SK-N-SH (cell line): ENCODE data around the gene LPXN. TPM values are rescaled to one million over a fixed set of nuclear protein-coding genes. Genes with fewer than 3 reads are reported as not detected.

Source experiments
- CTCF ChIA-PET: fragments of 300-600, 350-600 bp; formaldehyde crosslinking; extraction: SDS; loops from one replicate; lab custom pipeline; 2021; lab: Yijun Ruan, JAX
- POLR2A ChIA-PET: fragments of 350-600 bp; sonication (Branson Sonifier 250); formaldehyde crosslinking; extraction: SDS; loops from one replicate; lab custom pipeline; 2020; ENCODE audit warnings: antibody characterized with exemption, inconsistent platforms; lab: Yijun Ruan, JAX
- DNase-seq: peaks from one replicate; pipeline ENCODE4 v3.0.0; 2012
- H2AFZ ChIP-seq: fragments of 200-600 bp; sonication (generic); 2 replicates; pipeline ENCODE4 v1.8.1; 2016; ENCODE audit warnings: antibody characterized with exemption, mild to moderate bottlenecking, low read depth
- H3F3A ChIP-seq: fragments of 200-600 bp; sonication (generic); replicated peaks from 2 replicates; pipeline ENCODE3; 2016; ENCODE audit warnings: antibody characterized with exemption, mild to moderate bottlenecking; ENCODE audit not compliant: insufficient read depth
- H3K27ac ChIP-seq, 2 experiments: fragments of 200-500 bp in 1 of 2; fragments of 200-600 bp in 1 of 2; sonication (Bioruptor generic) in 1 of 2; sonication (generic), shearing (Covaris generic) in 1 of 2; 2 replicates each; pipeline versions ENCODE4 v1.5.1 to v1.6.1; 2014 to 2016; ENCODE audit warnings: low read depth in 2 of 2, inconsistent platforms in 1 of 2, low read length in 1 of 2, mild to moderate bottlenecking in 1 of 2, mixed read lengths in 1 of 2
- H3K27me3 ChIP-seq: fragments of 200-600 bp; sonication (generic), shearing (Covaris generic); 2 replicates; pipeline ENCODE4 v1.6.1; 2016; ENCODE audit warnings: mixed run types; ENCODE audit not compliant: insufficient read depth
- H3K36me3 ChIP-seq, 2 experiments: fragments of 200-500 bp in 1 of 2; fragments of 200-600 bp in 1 of 2; sonication (Bioruptor generic) in 1 of 2; sonication (generic) in 1 of 2; replicated peaks in 1 of 2; 2 replicates each; pipeline versions ENCODE3 to v1.5.1; 2014 to 2016; ENCODE audit warnings: low read length in 1 of 2, mild to moderate bottlenecking in 1 of 2; ENCODE audit not compliant: insufficient read depth in 2 of 2, control insufficient read depth in 1 of 2
- H3K4me1 ChIP-seq, 2 experiments: fragments of 200-500 bp in 1 of 2; fragments of 200-600 bp in 1 of 2; sonication (Bioruptor generic) in 1 of 2; sonication (generic), shearing (Covaris generic) in 1 of 2; 2 replicates each; pipeline versions ENCODE4 v1.5.1 to v1.6.1; 2014 to 2016; ENCODE audit warnings: low read depth in 1 of 2, low read length in 1 of 2, mixed run types in 1 of 2; ENCODE audit not compliant: insufficient read depth in 2 of 2, control insufficient read depth in 1 of 2
- H3K4me2 ChIP-seq: fragments of 200-600 bp; sonication (generic), shearing (Covaris generic); 2 replicates; pipeline ENCODE4 v1.6.1; 2017; ENCODE audit warnings: mixed run types
- H3K4me3 ChIP-seq, 2 experiments: fragments of 200-500 bp in 1 of 2; fragments of 200-600 bp in 1 of 2; sonication (Bioruptor generic) in 1 of 2; sonication (generic), shearing (Covaris generic) in 1 of 2; 2 replicates each; pipeline versions ENCODE4 v1.5.1 to v1.8.1; 2014 to 2016; ENCODE audit warnings: low read depth in 2 of 2, inconsistent platforms in 1 of 2, low read length in 1 of 2, mild to moderate bottlenecking in 1 of 2, mixed read lengths in 1 of 2, moderate library complexity in 1 of 2
- H3K79me2 ChIP-seq: fragments of 200-600 bp; sonication (generic); 2 replicates; pipeline ENCODE4 v1.8.1; 2017; ENCODE audit warnings: mild to moderate bottlenecking; ENCODE audit not compliant: insufficient read depth
- H3K9ac ChIP-seq: fragments of 200-600 bp; sonication (generic); 2 replicates; pipeline ENCODE4 v1.6.1; 2017; ENCODE audit warnings: mixed run types
- H3K9me2 ChIP-seq: fragments of 200-600 bp; sonication (generic); 2 replicates; pipeline ENCODE4 v1.6.1; 2017; ENCODE audit warnings: mixed run types
- H3K9me3 ChIP-seq: fragments of 200-600 bp; sonication (generic); 2 replicates; pipeline ENCODE4 v1.6.1; 2017; ENCODE audit warnings: mixed run types, mild to moderate bottlenecking, moderate library complexity
- H4K20me1 ChIP-seq: fragments of 200-600 bp; sonication (generic); 2 replicates; pipeline ENCODE4 v1.6.1; 2017; ENCODE audit warnings: mild to moderate bottlenecking, mixed run types; ENCODE audit not compliant: insufficient read depth
- CHD2 ChIP-seq: fragments of 150-350 bp; IDR thresholded peaks from 2 replicates; pipeline ENCODE4 v1.6.1; 2018; ENCODE audit warnings: low read length; ENCODE audit not compliant: partially characterized antibody
- EP300 ChIP-seq, 2 experiments: IDR thresholded peaks; 2 replicates each; pipeline versions ENCODE4 v1.4.0 to v1.6.1; 2012; ENCODE audit warnings: borderline replicate concordance in 1 of 2, low read depth in 1 of 2, low read length in 1 of 2
- EZH2phosphoT487 ChIP-seq: fragments of 200-600 bp; sonication (generic); IDR thresholded peaks from 2 replicates; pipeline ENCODE4 v1.6.1; 2017; ENCODE audit warnings: low read depth, mixed run types, mild to moderate bottlenecking, antibody characterized with exemption, moderate library complexity, borderline replicate concordance
- FOXJ3 ChIP-seq: sonication (generic); formaldehyde crosslinking; IDR thresholded peaks from 2 replicates; pipeline ENCODE4 v1.5.1; 2020; ENCODE audit warnings: mild to moderate bottlenecking, missing genetic modification reagents
- FOXM1 ChIP-seq: IDR thresholded peaks from 2 replicates; pipeline ENCODE4 v1.4.0; 2012; ENCODE audit warnings: low read depth, mild to moderate bottlenecking
- JUND ChIP-seq: IDR thresholded peaks from 2 replicates; pipeline ENCODE4 v1.4.0; 2012
- POLR2AphosphoS5 ChIP-seq: IDR thresholded peaks from 2 replicates; pipeline ENCODE4 v1.6.1; 2012; ENCODE audit warnings: low read depth, low read length
- RAD21 ChIP-seq: IDR thresholded peaks from 2 replicates; pipeline ENCODE4 v1.6.1; 2012; ENCODE audit warnings: mild to moderate bottlenecking, low read length
- RCOR1 ChIP-seq: fragments of 150-350 bp; IDR thresholded peaks from 2 replicates; pipeline ENCODE4 v1.6.1; 2017; ENCODE audit warnings: antibody characterized with exemption, low read length
- RXRA ChIP-seq: IDR thresholded peaks from 2 replicates; pipeline ENCODE4 v1.4.0; 2012; ENCODE audit warnings: low read depth, mild to moderate bottlenecking, borderline replicate concordance
- SIN3A ChIP-seq: IDR thresholded peaks from 2 replicates; pipeline ENCODE4 v1.6.1; 2012; ENCODE audit warnings: low read depth, mild to moderate bottlenecking, low read length, moderate library complexity, borderline replicate concordance
- TCF12 ChIP-seq: IDR thresholded peaks from 2 replicates; pipeline ENCODE4 v1.4.0; 2012
- TEAD4 ChIP-seq: IDR thresholded peaks from 2 replicates; pipeline ENCODE4 v1.4.0; 2012; ENCODE audit warnings: mild to moderate bottlenecking, borderline replicate concordance; ENCODE audit not compliant: insufficient read depth
- polyA plus RNA-seq, 3 experiments: library from polyadenylated mRNA; depleted of rRNA; stranded (reverse); fragments of >200 nt; gene quantifications; 2 replicates each; pipeline ENCODE4 v1.2.3, GENCODE V29; 2012
- TF ChIP-seq, protein P1 (sequence below): IDR thresholded peaks from 2 replicates; pipeline ENCODE4 v1.6.1; 2012; ENCODE audit warnings: mild to moderate bottlenecking, low read depth, low read length, moderate library complexity
- TF ChIP-seq, protein P2 (sequence below): IDR thresholded peaks from 2 replicates; pipeline ENCODE4; 2012
- TF ChIP-seq, protein P3 (sequence below): IDR thresholded peaks from 2 replicates; pipeline ENCODE4 v1.4.0; 2012; ENCODE audit warnings: low read depth, borderline replicate concordance

Gene LPXN
- polyA plus RNA-seq, 1 of the 3 experiments (the other 2 are of a cell fraction): 4.4 TPM

DNA sequence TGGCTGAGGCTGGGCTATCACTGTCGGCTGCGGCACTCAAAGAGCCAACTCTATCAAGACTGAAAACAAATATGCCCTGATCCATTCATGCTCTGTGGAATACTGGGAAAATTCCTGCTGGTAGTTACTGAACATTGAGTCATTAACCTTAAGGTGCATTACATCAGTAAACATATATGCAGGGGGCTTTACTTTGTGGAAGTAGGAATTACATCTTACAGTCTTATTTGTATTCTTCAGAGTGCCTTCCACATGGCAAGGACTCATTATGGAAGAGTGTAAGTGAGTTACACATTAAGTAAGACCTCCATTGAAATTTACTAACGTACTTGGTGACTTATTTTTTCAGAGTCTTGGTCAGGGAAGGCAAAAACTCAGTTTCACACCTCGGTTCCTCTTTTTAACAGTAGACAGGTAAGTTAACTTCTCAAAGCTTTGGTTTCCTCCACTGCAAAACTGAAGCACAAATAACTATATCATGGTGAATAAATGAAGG is 72.2 kb downstream of the LPXN start (continued):
- TF ChIP-seq, protein P1, sequence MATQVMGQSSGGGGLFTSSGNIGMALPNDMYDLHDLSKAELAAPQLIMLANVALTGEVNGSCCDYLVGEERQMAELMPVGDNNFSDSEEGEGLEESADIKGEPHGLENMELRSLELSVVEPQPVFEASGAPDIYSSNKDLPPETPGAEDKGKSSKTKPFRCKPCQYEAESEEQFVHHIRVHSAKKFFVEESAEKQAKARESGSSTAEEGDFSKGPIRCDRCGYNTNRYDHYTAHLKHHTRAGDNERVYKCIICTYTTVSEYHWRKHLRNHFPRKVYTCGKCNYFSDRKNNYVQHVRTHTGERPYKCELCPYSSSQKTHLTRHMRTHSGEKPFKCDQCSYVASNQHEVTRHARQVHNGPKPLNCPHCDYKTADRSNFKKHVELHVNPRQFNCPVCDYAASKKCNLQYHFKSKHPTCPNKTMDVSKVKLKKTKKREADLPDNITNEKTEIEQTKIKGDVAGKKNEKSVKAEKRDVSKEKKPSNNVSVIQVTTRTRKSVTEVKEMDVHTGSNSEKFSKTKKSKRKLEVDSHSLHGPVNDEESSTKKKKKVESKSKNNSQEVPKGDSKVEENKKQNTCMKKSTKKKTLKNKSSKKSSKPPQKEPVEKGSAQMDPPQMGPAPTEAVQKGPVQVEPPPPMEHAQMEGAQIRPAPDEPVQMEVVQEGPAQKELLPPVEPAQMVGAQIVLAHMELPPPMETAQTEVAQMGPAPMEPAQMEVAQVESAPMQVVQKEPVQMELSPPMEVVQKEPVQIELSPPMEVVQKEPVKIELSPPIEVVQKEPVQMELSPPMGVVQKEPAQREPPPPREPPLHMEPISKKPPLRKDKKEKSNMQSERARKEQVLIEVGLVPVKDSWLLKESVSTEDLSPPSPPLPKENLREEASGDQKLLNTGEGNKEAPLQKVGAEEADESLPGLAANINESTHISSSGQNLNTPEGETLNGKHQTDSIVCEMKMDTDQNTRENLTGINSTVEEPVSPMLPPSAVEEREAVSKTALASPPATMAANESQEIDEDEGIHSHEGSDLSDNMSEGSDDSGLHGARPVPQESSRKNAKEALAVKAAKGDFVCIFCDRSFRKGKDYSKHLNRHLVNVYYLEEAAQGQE: no peak
- TF ChIP-seq, protein P2, sequence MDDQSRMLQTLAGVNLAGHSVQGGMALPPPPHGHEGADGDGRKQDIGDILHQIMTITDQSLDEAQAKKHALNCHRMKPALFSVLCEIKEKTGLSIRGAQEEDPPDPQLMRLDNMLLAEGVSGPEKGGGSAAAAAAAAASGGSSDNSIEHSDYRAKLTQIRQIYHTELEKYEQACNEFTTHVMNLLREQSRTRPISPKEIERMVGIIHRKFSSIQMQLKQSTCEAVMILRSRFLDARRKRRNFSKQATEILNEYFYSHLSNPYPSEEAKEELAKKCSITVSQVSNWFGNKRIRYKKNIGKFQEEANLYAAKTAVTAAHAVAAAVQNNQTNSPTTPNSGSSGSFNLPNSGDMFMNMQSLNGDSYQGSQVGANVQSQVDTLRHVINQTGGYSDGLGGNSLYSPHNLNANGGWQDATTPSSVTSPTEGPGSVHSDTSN: no peak
- TF ChIP-seq TEAD4: no peak
- no peak for TF ChIP-seq RAD21
- TF ChIP-seq POLR2AphosphoS5: no peak
- TF ChIP-seq CHD2: no peak
- no peak for TF ChIP-seq EP300 (IDR thresholded peaks at IDR 0.05; ENCODE audit: borderline replicate concordance in 1 of 2, low read depth in 1 of 2, low read length in 1 of 2)
- no peak for TF ChIP-seq RCOR1
- no peak for TF ChIP-seq EZH2phosphoT487
- TF ChIP-seq FOXM1: no peak
- TF ChIP-seq FOXJ3 (CRISPR knock-in tag): no peak
- TF ChIP-seq, all 33 proteins: peak for 0

DNA sequence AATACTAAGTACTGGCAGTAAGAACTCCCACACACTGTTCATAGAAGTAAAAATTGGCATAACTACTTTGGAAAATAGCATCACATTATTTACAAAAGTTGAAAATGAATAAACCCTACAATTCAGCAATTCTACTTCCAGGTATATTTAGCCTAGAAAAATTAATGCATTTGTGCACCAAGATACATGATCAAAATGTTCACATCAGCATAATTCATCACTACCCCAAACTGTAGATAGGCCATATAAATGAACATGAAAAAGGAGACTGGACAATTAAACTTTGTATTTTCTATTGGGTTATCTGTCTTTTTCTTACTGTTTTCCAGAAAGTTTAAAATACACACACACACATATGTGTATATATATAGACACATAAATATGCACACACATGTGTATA is 73.7 kb downstream of the LPXN start:
- ChIA-PET CTCF (no interaction called here), POLR2A (no interaction called here)
- Histone ChIP-seq H3K4me2 (no peak overlapping the region), H2AFZ (no peak overlapping the region), H3F3A (no peaks in the 10 kb centered on the region), H3K79me2 (no peaks in the 10 kb centered on the region), H3K9me2 (no peaks in the 10 kb centered on the region), H3K27ac (no peak overlapping the region), H3K36me3 (no peaks in the 10 kb centered on the region), H3K4me3 (no peak overlapping the region), H3K9ac (no peak overlapping the region), H3K9me3 (no peaks in the 10 kb centered on the region), H3K4me1 (no peaks in the 10 kb centered on the region), H3K27me3 (no peaks in the 10 kb centered on the region), H4K20me1 (no peaks in the 10 kb centered on the region)
- DNase-seq: no peak
- TF ChIP-seq FOXJ3 (CRISPR knock-in tag): no peak
- no peak for TF ChIP-seq JUND
- no peak for TF ChIP-seq RXRA
- no peak for TF ChIP-seq RCOR1
- no peak for TF ChIP-seq FOXM1
- TF ChIP-seq, protein P3, sequence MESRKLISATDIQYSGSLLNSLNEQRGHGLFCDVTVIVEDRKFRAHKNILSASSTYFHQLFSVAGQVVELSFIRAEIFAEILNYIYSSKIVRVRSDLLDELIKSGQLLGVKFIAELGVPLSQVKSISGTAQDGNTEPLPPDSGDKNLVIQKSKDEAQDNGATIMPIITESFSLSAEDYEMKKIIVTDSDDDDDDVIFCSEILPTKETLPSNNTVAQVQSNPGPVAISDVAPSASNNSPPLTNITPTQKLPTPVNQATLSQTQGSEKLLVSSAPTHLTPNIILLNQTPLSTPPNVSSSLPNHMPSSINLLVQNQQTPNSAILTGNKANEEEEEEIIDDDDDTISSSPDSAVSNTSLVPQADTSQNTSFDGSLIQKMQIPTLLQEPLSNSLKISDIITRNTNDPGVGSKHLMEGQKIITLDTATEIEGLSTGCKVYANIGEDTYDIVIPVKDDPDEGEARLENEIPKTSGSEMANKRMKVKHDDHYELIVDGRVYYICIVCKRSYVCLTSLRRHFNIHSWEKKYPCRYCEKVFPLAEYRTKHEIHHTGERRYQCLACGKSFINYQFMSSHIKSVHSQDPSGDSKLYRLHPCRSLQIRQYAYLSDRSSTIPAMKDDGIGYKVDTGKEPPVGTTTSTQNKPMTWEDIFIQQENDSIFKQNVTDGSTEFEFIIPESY: no peak
- TF ChIP-seq, protein P2: no peak
- TF ChIP-seq TCF12: no peak
- no peak for TF ChIP-seq SIN3A
